ENCODE data around the gene AK8. TPM values are rescaled to one million over a fixed set of nuclear protein-coding genes. Genes with fewer than 3 reads are reported as not detected.
A peak's percentile ranks its signal among the peaks of the same experiment; 100 is the strongest.

Gene AK8
- total RNA-seq, 4 donors from 2014 or later, result 0.27 to 1.3 TPM; not detected in 2

DNA sequence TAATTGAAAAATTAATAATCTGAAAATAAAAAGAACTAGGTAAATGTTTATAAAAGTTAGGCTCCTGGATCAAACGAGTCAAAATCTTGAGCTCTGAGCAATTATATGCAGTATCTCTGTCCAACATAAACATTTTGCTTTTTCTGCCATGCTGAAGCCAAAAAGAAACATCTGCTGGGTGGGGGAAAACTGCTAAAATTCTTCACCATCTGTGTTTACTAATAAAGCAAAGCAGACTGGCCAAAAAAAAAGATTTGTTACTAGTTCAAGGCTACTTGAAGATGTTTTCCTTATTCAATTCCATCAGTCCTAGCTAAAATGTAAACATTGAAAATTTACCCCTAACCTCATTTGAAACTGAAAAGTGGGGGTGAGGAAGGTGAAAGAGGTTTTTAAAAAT, 178.1 kb downstream of the AK8 start:
- TF ChIP-seq EP300 (IDR thresholded peaks at IDR 0.05; ENCODE audit: low read depth) (no peak), POLR2A (IDR thresholded peaks at IDR 0.05) (no peak), POLR2AphosphoS5 (IDR thresholded peaks at IDR 0.05) (no peak)
- TF ChIP-seq, protein P1, sequence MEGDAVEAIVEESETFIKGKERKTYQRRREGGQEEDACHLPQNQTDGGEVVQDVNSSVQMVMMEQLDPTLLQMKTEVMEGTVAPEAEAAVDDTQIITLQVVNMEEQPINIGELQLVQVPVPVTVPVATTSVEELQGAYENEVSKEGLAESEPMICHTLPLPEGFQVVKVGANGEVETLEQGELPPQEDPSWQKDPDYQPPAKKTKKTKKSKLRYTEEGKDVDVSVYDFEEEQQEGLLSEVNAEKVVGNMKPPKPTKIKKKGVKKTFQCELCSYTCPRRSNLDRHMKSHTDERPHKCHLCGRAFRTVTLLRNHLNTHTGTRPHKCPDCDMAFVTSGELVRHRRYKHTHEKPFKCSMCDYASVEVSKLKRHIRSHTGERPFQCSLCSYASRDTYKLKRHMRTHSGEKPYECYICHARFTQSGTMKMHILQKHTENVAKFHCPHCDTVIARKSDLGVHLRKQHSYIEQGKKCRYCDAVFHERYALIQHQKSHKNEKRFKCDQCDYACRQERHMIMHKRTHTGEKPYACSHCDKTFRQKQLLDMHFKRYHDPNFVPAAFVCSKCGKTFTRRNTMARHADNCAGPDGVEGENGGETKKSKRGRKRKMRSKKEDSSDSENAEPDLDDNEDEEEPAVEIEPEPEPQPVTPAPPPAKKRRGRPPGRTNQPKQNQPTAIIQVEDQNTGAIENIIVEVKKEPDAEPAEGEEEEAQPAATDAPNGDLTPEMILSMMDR (IDR thresholded peaks at IDR 0.05), result no peak
- in situ Hi-C loops (cut with MboI; ENCODE audit: low pct_ligation_motif_present in 1 of 4, low pct_unique_long_range_greater_than_20kb in 1 of 4, low sequenced_read_pairs in 3 of 4), result no loop called here
- Histone ChIP-seq H3K4me1 (peaks cover 0 to 6% (median 0%) of the 10 kb centered on the region in 4 donors), H3K9me3 (peaks cover 15 to 16% of the 10 kb centered on the region in 2 donors), H3K4me3 (no peak overlapping the region), H3K27me3 (no peaks in the 10 kb centered on the region), H3K27ac (no peak overlapping the region), H3K36me3 (no peaks in the 10 kb centered on the region)
- WGBS, 2 donors (ENCODE audit: low coverage in 1 of 2), result 0 to 9% methylated on average over 1 of the region's 1 CpG
- intact Hi-C loops (cut with DNase I; ENCODE audit: low total_unique reads), result no loop called here
- no peak for DNase-seq

DNA sequence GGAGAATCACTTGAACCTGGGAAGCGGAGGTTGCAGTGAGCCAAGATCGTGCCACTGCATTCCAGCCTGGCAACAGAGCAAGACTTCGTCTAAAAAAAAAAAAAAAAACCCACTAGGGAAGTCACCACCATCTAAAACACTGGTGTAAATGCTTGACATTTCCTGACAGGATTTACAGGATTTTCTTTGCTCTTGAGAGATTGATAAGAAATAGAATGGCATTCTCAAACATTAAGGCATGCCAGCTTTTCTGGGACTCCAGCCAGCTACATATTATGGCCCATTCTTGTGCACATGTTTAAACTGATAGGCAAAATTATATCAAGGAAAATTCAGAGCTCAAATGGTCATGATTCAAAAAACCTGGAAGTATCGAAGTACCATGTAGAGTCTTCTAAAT, 179.1 kb downstream of the AK8 start:
- peaks cover 15 to 16% of the 10 kb centered on the region in 2 donors for H3K9me3 ChIP-seq
- intact Hi-C loops (cut with DNase I; ENCODE audit: low total_unique reads), result no loop called here
- DNase-seq, result peak; percentile 48
- TF ChIP-seq POLR2A (IDR thresholded peaks at IDR 0.05) (no peak), EP300 (IDR thresholded peaks at IDR 0.05; ENCODE audit: low read depth) (no peak), POLR2AphosphoS5 (IDR thresholded peaks at IDR 0.05) (no peak)
- TF ChIP-seq, protein P1 (IDR thresholded peaks at IDR 0.05), result no peak
- 40 to 42% methylated on average over 4 of the region's 4 CpGs for WGBS, 2 donors (ENCODE audit: low coverage in 1 of 2)
- no peak overlapping the region for H3K27ac ChIP-seq
- in situ Hi-C loops (cut with MboI; ENCODE audit: low pct_ligation_motif_present in 1 of 4, low pct_unique_long_range_greater_than_20kb in 1 of 4, low sequenced_read_pairs in 3 of 4), result no loop called here
- peaks cover 0 to 6% (median 0%) of the 10 kb centered on the region in 4 donors for H3K4me1 ChIP-seq
- no peak overlapping the region for H3K4me3 ChIP-seq
- no peaks in the 10 kb centered on the region for H3K36me3 ChIP-seq
- no peaks in the 10 kb centered on the region for H3K27me3 ChIP-seq

DNA sequence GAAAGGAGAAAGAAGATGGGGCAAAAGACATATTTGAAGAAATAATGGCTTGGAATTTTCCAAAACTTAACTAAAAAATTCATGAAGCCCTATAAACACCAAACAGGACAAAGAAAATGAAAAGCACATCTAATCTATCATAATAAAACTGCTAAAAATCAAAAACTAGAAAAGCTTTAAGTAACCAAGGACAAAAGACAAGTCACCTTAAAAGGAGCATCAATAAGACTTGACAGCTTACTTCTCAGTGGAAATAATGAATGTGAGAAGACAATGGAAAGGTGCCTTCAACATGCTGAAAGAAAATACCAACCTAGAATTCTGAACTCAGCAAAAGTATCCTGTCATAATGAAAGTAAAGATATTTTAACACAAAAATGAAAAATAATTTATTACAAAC, 180.9 kb downstream of the AK8 start:
- Histone ChIP-seq H3K4me3 (no peak overlapping the region), H3K4me1 (no peaks in the 10 kb centered on the region), H3K27me3 (no peaks in the 10 kb centered on the region), H3K27ac (no peak overlapping the region), H3K9me3 (peaks cover 15 to 16% of the 10 kb centered on the region in 2 donors), H3K36me3 (no peaks in the 10 kb centered on the region)
- TF ChIP-seq EP300 (IDR thresholded peaks at IDR 0.05; ENCODE audit: low read depth) (no peak), POLR2AphosphoS5 (IDR thresholded peaks at IDR 0.05) (no peak), POLR2A (IDR thresholded peaks at IDR 0.05) (no peak)
- TF ChIP-seq, protein P1 (IDR thresholded peaks at IDR 0.05), result no peak
- intact Hi-C loops (cut with DNase I; ENCODE audit: low total_unique reads) (no loop called here), in situ Hi-C loops (cut with MboI; ENCODE audit: low pct_ligation_motif_present in 1 of 4, low pct_unique_long_range_greater_than_20kb in 1 of 4, low sequenced_read_pairs in 3 of 4) (no loop called here)
- no peak for DNase-seq

DNA sequence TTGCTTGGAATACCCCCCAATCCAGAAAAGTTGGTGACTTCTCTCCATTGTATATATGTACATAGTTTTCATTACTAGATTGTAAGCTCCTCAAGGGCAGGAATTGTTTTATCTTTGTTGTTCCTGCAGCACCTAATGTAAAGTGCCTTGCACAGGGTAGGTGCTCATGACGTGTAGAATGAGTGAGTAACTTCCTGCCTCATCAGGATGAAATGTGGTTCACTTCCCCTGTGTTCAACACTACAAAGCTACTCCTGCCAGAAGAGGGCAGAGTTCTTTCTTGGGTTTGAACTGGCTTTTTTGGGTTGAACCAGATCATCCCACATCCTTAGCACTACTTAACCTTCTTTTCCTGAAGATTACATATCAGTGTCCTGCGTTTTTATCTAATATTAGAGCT, 183.9 kb downstream of the AK8 start:
- Histone ChIP-seq H3K27me3 (no peaks in the 10 kb centered on the region), H3K9me3 (peaks cover 15 to 16% of the 10 kb centered on the region in 2 donors), H3K27ac (no peak overlapping the region), H3K4me1 (no peaks in the 10 kb centered on the region), H3K36me3 (peaks cover 0 to 9% (median 2%) of the 10 kb centered on the region in 4 donors), H3K4me3 (no peak overlapping the region)
- DNase-seq, result no peak
- TF ChIP-seq, protein P1 (IDR thresholded peaks at IDR 0.05), result peak in 3 of 5 experiments; percentile 15 to 26 (median 17)
- no peak for TF ChIP-seq POLR2A (IDR thresholded peaks at IDR 0.05)
- no peak for TF ChIP-seq EP300 (IDR thresholded peaks at IDR 0.05; ENCODE audit: low read depth)
- WGBS, 2 donors (ENCODE audit: low coverage in 1 of 2), result 14 to 30% methylated on average over 1 to 2 of the region's 2 CpGs
- intact Hi-C loops (cut with DNase I; ENCODE audit: low total_unique reads) (no loop called here), in situ Hi-C loops (cut with MboI; ENCODE audit: low pct_ligation_motif_present in 1 of 4, low pct_unique_long_range_greater_than_20kb in 1 of 4, low sequenced_read_pairs in 3 of 4) (no loop called here)

Data from transverse colon (tissue), 4 donors.